GM12873 (cell line): Measurements from ENCODE around the gene EFHC1.

ENCODE experiments used
- CTCF ChIP-seq: IDR thresholded peaks from 2 replicates; pipeline ENCODE4 v1.5.1; 2012; ENCODE audit warnings: low read depth, mild to moderate bottlenecking, moderate library complexity, low read length, control low read depth; ENCODE audit not compliant: insufficient read depth; ENCODE audit errors: missing control alignments

EFHC1 gene

GRCh38 chr6:52544602-52545405 lies 124.7 kb downstream of the EFHC1 start:
- TF ChIP-seq CTCF: no peak

GRCh38 chr6:52545406-52546119 lies 125.4 kb downstream of the EFHC1 start:
- TF ChIP-seq CTCF: no peak

DNA sequence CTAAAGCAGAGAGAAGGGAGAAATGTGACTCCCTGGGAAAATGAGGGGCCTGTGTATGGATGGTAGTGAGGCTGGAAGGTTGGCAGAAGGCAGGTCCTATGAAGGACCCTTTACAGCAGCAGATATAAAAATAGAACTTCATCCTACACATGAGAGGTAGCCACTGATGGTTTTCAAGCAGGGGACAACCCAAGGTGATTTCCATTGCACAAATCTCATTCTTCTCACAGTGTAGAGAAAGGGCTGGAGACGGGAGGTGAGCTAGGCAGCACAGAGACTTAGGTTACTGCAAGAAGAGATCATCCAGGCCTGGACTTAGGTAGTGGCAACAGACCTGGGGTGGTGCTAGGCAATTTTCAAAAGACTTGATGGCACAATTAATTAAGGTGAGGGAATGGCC lies 126.0 kb downstream of the EFHC1 start:
- TF ChIP-seq CTCF: no peak

GRCh38 chr6:52546678-52547077 lies 126.5 kb downstream of the EFHC1 start:
- TF ChIP-seq CTCF: no peak

DNA sequence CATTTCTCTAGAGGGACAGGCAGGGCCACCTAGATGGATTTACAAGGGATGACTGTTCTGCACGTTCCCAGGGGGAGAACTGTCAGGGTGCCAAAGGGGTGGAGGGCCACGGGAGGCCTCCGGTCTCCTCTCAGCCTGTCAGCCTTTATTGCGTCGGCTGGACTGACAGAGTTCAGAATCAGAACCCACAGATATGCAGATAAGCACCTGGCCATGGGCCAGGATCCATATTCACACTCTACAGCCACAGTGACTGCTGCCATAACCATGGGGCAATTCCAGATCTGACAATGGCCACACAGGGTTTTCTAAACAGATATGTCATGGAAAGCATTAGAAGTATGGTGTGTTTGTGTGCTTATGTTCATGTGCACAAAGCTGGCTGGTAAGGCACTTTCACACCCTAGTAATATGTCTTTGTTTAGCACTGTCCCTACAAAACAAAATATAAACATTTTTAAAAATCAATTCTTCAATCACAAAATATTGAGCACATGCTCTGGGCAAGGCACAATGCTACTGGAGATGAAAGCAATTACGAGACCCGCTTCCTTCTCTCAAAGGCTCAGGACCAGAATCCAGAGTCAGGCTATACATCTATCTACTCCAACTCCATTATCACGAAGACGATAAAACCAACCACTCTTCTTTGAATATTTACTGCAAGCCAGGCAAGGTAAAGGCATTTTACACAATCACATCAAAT lies 127.7 kb downstream of the EFHC1 start:
- no peak for TF ChIP-seq CTCF

GRCh38 chr6:52548353-52548713 lies 128.2 kb downstream of the EFHC1 start:
- TF ChIP-seq CTCF: no peak

GRCh38 chr6:52548999-52549398 lies 128.9 kb downstream of the EFHC1 start:
- TF ChIP-seq CTCF: no peak
